Inflammatory macrophage treated with lipopolysaccharide for 1 hour (primary cell): ENCODE measurements around the gene ACTR2.
"Not testable (repeated sequence)": the region's sequence is repeated elsewhere in the genome, so short reads cannot be mapped to it uniquely, and the experiment has no call there.

Source experiments
- DNase-seq, 2 donors: peaks; one replicate each; pipeline ENCODE4 v3.0.0-alpha.2; 2020 to 2022

Gene ACTR2

GRCh38 chr2:65227456-65228262, at the start of gene ACTR2:
TSS of gene ACTR2 (plus strand) at chr2:65227831. CDS start at chr2:65227910, 79 bp downstream.
- peak; percentile 97 for DNase-seq

DNA sequence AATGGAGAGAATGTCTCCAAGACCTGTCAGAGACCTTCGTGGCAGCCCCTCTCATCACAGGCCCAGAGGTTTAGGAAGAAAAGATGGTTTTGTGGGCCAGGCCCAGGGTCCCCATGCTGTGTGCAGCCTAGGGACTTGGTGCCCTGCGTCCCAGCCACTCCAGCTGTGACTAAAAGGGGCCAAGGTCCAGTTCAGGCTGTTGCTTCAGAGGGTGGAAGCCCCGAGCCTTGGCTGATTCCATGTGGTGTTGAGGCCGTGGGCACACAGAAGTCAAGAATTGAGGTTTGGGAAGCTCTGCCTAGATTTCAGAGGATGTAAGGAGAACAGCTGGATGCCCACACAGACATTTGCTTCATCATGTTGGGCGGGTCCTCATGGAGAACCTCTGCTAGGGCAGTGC, 45.1 kb upstream of the ACTR2 start:
- DNase-seq, result no peak

GRCh38 chr2:65183406-65183805, 44.2 kb upstream of the ACTR2 start:
- not testable (repeated sequence) for DNase-seq

DNA sequence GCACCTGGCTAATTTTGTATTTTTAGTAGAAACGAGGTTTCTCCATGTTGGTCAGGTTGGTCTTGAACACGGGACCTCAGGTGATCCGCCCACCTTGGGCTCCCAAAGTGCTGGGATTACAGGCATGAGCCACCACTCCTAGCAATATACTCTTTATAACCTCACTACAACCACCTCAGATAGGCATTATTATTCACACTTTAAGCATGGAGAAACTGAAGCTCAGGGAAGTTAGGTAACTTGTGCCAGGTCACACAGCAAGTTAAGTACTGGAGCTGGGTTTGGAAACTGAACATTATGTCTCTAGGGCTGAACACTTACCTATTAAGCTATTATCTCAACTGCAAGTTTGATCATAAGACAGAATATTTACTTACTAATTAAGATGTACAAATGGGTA, 42.6 kb upstream of the ACTR2 start:
- no peak for DNase-seq

DNA sequence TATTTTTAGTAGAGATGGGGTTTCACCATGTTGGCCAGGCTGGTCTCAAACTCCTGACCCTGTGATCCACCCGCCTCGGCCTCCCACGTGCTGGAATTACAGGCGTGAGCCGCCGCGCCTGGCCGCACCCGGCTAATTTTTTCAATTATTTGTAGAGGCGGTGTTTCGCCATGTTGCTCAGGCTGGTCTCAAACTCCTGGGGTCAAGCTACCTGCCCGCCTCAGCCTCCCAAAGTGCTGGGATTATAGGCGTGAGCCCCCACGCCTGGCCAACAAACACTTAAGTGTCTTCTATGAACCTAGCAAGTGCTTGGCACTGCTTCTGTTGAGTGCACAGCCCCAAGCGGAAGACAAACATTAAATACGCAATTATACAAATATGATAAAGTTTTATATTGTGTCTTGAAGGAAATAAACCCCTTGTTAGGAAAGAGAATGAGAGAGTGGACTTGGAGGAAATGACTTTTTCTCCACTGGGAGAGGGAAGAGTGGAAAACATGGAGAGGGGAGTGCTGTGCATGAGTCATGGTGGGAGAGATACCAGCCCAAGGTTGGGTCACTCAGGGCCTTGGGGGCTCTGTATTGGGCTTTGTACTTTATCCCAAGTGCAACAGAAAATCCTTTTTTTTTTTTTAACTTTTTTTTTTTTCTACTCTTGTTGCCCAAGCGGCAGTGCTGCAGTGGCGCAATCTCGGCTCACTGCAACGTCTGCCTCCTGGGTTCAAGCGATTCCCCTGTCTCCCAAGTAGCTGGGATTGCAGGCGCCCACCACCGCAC, 41.4 kb upstream of the ACTR2 start:
- no peak for DNase-seq

- DNase-seq, result peak; percentile 70 to 92
Observed at GRCh38 chr2:65186872-65187851, 40.5 kb upstream of the ACTR2 start.

DNA sequence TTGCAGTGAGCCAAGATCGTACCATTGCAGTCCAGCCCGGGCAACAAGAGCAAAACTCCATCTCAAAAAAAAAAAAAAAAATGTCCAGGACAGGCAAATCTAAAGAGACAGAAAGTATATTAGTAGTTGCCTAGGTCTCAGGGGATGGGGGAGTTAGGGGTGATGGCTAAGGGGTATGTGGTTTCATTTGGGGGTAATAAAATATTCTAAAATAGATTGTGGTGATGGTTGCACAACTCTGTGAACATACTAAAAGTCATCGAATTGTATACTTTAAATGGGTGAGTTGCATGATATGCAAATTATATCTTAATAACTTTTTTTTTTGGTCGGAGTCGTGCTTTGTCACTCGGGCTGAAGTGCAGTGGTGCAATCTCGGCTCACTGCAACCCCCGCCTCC, 34.2 kb upstream of the ACTR2 start:
- DNase-seq, result no peak

DNA sequence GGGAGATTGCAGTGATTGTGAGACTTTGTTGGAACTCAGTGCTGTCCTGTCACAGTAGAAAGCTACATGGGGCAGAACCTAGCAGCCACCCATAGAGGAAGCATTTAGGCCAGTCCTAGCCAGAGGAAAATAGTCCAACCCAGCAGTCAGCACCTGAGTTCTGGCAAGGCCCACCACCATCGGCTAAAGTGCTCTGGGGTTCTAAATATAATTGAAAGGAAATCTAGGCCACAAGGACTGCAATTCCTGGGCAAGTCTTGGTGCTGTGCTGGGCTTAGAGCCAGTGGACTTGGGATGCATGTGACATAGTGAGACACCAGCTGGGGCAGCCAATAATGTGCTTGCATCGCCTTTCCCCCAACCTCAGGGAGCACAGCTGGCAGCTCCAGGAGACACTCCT, 28.9 kb upstream of the ACTR2 start:
- no peak for DNase-seq

DNA sequence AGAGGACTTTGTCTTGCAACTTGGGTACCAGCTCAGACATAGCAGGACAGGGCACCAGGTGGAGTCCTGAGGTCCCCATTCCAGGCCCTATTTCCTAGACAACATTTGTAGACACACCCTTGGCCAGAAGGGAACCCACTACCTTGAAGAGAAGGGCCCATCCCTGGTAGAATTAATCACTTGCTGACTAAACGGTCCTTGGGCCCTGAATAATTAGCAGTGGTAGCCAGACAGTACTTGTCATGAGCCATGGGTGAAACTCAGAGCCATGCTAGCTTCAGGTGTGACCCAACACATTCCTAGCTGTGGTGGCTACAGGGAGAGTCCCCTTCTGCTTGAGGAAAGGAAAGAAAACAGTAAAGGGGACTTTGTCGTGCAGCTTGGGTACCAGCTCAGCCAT, 28.5 kb upstream of the ACTR2 start:
- DNase-seq, result no peak

- no peak for DNase-seq
Observed at GRCh38 chr2:65199891-65200290, 27.7 kb upstream of the ACTR2 start.

- peak; percentile 54 to 66 for DNase-seq
Observed at GRCh38 chr2:65204461-65205210, 23.0 kb upstream of the ACTR2 start.

- no peak for DNase-seq
Observed at GRCh38 chr2:65212115-65212514, 15.5 kb upstream of the ACTR2 start.

- no peak for DNase-seq
Observed at GRCh38 chr2:65212619-65213018, 15.0 kb upstream of the ACTR2 start.

GRCh38 chr2:65213035-65213434, 14.6 kb upstream of the ACTR2 start:
- no peak for DNase-seq

- DNase-seq, result no peak
Observed at GRCh38 chr2:65214361-65214760, 13.3 kb upstream of the ACTR2 start.

DNA sequence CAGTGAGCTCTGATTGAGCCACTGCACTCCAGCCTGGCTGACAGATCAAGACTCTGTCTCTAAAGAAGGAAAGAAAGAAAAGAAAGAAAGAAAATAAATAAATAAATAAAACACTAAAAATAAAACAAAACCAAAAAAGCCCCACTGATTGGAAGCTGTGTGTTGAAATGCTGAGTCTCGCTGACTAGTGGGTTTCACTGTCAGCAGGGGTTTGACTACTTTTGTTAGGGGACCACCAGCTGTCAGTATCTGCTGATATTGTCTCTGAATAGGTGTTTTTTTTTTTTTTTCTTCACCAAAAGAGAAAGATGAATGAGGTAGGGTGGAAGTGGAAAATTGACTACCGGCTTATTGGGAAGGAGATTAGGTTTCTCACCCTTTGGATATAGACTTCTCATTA, 12.8 kb upstream of the ACTR2 start:
- DNase-seq, result no peak

GRCh38 chr2:65215946-65216345, 11.7 kb upstream of the ACTR2 start:
- peak in 1 of 2 donors; percentile 44 for DNase-seq

DNA sequence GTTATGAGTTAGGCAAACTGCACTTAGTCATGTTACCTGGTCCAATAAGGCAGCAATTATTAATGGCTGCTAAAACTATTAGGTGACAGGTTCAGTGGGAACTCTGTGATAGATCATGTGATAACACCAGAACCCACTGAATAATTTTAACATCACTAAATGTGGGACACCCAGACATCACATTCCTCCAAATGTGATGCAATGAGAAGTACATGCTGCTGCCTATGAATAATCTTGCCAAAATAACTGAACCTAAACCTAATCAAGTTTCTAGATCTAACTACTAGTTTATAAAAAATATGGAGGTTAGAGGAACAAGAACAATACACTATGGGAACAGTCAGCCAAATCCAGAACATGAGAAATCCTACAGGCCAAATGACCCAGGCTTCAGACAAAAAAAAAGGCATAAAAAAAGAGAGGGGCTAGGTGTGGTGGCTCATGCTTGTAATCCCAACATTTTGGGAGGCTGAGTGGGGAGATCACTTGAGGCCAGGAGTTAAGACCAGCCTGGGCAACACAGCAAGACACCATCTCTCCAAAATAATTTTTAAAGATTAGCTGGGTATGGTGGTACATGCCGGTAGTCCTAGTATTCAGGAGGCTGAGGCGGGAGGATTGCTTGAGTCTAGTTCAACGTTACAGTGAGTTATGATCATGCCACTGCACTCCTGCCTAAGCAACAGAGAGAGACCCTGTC, 7.0 kb upstream of the ACTR2 start:
- no peak for DNase-seq

GRCh38 chr2:65221275-65221674, 6.4 kb upstream of the ACTR2 start:
- DNase-seq, result not testable (repeated sequence)

- peak; percentile 30 to 66 for DNase-seq
Observed at GRCh38 chr2:65227020-65227455, 593 bp upstream of the ACTR2 start.

DNA sequence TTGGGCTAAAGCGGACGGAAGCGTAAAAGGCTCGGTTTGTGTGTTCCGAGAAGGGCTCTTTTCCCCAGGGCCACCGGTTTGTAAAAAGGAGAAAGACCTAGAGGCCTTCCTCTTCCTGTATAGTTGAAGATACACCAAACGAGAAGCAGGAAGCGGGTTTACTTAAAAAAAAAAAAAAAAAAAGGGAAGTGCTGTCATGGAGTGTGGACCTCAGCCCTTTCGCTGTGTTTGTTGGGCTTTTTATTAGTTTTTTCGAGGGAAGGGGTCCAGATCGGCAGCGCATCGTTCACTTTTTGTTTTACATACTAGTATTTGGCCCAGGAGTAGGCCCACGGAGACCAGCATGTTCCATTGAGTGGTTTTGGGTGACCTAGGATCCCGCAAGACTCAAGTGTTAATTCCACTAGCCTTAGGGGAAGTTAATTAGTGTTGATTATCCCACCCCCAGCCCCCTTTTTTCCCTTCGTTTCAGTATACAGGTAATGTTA, 676 bp downstream of the ACTR2 start:
- peak; percentile 73 to 79 for DNase-seq
